ENCODE measurements around the gene SPTB. TPM values are rescaled to one million over a fixed set of nuclear protein-coding genes. Genes with fewer than 3 reads are reported as not detected.
A peak's percentile ranks its signal among the peaks of the same experiment; 100 is the strongest.
"Not testable (repeated sequence)": the region's sequence is repeated elsewhere in the genome, so short reads cannot be mapped to it uniquely, and the experiment has no call there.

Gene SPTB
- total RNA-seq, 1 experiment from 2014 or later: 1.4 TPM

DNA sequence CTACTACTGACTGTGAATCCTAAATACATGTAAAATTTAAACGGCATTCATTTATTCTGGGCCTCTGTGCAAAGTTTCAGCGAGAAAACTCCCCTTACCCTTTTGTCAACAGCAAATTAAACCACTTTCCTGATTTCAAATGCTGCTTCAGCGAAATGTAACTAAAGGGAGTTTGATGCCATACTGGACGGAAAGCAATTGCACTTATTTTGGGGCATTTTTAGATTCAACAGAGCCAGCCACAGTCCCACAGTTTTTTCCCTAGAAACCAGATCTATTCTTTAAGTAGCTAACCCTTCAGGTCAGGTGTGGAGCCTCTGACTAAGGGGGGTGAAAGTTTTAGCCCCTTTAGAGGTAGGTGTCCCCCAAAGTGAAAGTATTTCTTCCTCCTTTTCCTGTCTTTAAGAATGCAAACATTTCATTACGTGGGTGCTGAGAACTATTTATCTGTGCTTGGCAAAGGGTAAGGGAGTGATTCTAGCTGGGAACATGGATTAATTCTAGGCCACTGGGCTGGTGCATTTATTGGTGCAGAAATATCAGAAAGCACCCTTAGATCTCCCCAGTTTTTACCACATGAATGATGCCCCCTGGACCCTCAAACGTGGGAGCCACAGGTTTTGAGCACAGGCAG, 72.7 kb downstream of the SPTB start:
- no peak overlapping the region for H3K27ac ChIP-seq
- no peaks in the 10 kb centered on the region for H3K36me3 ChIP-seq
- no peaks in the 10 kb centered on the region for H3K27me3 ChIP-seq
- no peak for DNase-seq
- H3K4me1 ChIP-seq: no peaks in the 10 kb centered on the region
- no peak overlapping the region for H3K4me3 ChIP-seq
- H3K9me3 ChIP-seq (replicated peaks): no peaks in the 10 kb centered on the region

DNA sequence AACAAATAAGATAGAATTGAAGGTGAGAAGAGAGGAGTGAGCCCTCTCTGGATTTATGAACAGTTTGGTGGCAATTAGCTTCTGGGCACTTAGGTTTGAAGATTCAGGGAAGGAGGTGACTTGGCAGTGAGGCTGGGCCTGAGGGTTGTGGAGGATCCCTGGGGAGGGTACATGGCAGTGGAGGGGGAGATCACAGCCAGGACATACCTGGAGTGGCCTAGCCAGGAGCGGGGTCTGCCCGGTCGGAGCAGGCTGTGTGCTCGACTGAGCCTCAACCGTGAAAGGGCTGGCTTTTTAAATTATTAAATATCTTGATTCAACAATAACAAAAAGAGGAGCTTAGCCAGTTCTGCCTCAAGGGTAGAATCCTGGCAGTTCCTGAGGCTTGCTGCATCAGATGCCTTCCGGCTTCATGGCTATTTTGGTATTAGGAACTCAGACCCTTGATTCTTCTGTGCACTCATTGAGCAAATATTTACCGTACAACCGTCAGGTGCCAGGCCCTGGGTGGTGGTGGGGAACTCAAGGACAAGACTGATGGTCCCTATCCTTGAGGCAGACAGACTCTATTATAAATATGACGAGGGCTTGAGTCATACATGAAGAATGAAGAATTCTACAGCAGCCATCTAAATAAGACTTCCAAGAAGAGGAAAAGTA, 73.4 kb downstream of the SPTB start:
- Histone ChIP-seq H3K27ac (no peak overlapping the region), H3K27me3 (no peaks in the 10 kb centered on the region), H3K4me1 (no peaks in the 10 kb centered on the region), H3K4me3 (no peak overlapping the region), H3K36me3 (no peaks in the 10 kb centered on the region), H3K9me3 (replicated peaks) (no peaks in the 10 kb centered on the region)
- DNase-seq: no peak

- not testable (repeated sequence) for H3K4me1 ChIP-seq; H3K36me3 ChIP-seq; H3K27me3 ChIP-seq; H3K9me3 ChIP-seq (replicated peaks); H3K4me3 ChIP-seq; DNase-seq; H3K27ac ChIP-seq
Measured at GRCh38 chr14:64805646-64806045, 74.1 kb downstream of the SPTB start.

DNA sequence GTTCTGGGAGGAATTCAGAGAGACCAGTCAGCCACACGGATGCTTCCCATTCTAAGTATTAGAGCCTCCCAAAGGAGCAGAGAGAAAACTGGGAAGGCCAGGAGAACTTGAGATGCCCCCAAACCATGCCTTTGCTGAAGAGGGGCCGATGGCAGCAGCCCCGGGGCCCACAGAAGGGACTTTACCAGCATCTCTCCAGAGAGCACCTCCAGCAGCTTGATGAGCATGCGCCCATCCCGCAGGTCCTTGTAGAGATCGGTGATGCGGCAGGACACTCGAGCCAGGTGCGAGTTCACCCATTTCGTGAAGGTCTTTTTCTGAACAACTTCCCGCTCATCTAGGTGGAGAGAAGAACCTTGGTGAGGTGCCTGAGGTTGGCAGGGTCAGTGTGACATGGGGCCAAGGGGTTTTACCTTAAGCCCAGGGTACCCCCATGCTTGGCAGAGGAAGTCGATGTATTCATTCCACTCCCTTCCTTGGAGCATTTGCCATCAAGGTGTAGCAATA, 74.9 kb downstream of the SPTB start:
- Histone ChIP-seq H3K36me3 (no peaks in the 10 kb centered on the region), H3K27ac (no peak overlapping the region), H3K4me3 (no peak overlapping the region), H3K4me1 (no peaks in the 10 kb centered on the region), H3K27me3 (no peaks in the 10 kb centered on the region), H3K9me3 (replicated peaks) (no peaks in the 10 kb centered on the region)
- no peak for DNase-seq

DNA sequence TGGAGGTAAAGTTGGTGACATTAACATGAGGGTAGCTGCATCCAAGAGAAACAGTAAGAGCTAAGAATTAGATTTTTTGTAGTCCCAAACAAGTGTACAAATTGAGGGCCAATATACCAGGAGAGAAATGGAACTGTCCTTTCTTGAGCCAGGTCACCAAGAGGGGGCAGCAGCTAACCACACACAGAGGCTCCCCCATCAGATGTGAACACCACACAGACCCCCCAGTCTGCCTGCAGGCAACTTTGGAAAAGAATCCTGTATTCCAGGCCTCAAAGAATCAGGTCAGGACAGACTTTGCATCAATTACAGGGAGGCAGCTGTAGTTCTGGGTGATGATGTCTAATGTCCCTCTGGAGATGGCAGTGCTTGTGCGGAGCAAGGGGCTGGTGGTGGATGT, 77.9 kb downstream of the SPTB start:
- Histone ChIP-seq H3K27ac (no peak overlapping the region), H3K4me3 (no peak overlapping the region), H3K36me3 (no peaks in the 10 kb centered on the region), H3K4me1 (no peaks in the 10 kb centered on the region), H3K27me3 (no peaks in the 10 kb centered on the region), H3K9me3 (replicated peaks) (no peaks in the 10 kb centered on the region)
- DNase-seq: peak; percentile 22 to 52

DNA sequence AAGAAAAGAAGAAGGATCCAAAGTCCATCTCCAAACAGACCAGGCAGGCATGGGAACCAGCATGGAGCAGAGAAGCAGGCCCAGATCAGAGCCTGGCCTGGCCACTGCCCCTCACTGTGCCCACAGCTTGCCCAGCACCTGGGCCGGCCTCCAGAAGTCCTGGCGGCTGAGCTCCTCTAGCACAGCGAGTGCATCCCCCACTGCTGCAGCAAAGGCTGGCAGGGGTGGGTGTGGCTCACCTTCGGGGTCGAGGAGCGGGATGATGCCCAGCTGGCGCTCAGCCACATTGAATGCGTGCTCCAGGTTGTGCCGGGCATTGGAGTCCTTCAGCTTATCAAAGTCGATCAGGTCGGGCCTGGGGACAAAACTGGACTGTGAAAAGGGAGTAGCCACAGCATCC, 78.7 kb downstream of the SPTB start:
- no peak for DNase-seq
- Histone ChIP-seq H3K4me1 (no peaks in the 10 kb centered on the region), H3K9me3 (replicated peaks) (no peaks in the 10 kb centered on the region), H3K4me3 (no peak overlapping the region), H3K27ac (no peak overlapping the region), H3K27me3 (no peaks in the 10 kb centered on the region), H3K36me3 (no peaks in the 10 kb centered on the region)

GRCh38 chr14:64800000-64800399, 79.7 kb downstream of the SPTB start:
- Histone ChIP-seq H3K4me1 (no peaks in the 10 kb centered on the region), H3K4me3 (no peak overlapping the region), H3K9me3 (replicated peaks) (no peaks in the 10 kb centered on the region), H3K36me3 (no peaks in the 10 kb centered on the region), H3K27ac (no peak overlapping the region), H3K27me3 (no peaks in the 10 kb centered on the region)
- peak in 1 of 2 experiments; percentile 18 for DNase-seq

- H3K36me3 ChIP-seq: no peaks in the 10 kb centered on the region
- H3K4me3 ChIP-seq: no peak overlapping the region
- no peak for DNase-seq
- no peak overlapping the region for H3K27ac ChIP-seq
- H3K9me3 ChIP-seq (replicated peaks): no peaks in the 10 kb centered on the region
- no peaks in the 10 kb centered on the region for H3K4me1 ChIP-seq
- no peaks in the 10 kb centered on the region for H3K27me3 ChIP-seq
Measured at GRCh38 chr14:64799555-64799954, 80.2 kb downstream of the SPTB start.

DNA sequence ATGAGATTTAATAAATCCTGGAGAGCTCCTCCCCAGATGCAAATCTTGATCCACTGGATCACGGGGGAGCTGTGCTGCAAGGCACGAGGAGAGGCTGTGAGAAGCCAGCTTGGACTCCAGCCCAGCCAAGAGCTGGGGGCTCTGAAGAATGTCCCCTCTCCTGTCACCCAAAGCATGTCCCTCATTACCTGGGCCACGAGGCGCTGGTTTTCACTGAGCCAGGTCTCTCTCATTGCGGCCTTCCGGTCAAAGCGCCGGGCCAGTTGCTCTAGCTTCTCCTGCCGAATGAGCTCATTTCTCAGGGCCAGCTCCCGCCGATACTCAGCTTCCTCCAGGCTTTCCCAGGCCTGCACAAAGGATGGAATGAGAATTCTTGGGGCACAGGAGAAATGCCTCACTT, 83.3 kb downstream of the SPTB start:
- H3K36me3 ChIP-seq: no peaks in the 10 kb centered on the region
- no peak overlapping the region for H3K27ac ChIP-seq
- no peak overlapping the region for H3K4me3 ChIP-seq
- no peaks in the 10 kb centered on the region for H3K27me3 ChIP-seq
- H3K9me3 ChIP-seq (replicated peaks): no peaks in the 10 kb centered on the region
- H3K4me1 ChIP-seq: no peaks in the 10 kb centered on the region
- no peak for DNase-seq

DNA sequence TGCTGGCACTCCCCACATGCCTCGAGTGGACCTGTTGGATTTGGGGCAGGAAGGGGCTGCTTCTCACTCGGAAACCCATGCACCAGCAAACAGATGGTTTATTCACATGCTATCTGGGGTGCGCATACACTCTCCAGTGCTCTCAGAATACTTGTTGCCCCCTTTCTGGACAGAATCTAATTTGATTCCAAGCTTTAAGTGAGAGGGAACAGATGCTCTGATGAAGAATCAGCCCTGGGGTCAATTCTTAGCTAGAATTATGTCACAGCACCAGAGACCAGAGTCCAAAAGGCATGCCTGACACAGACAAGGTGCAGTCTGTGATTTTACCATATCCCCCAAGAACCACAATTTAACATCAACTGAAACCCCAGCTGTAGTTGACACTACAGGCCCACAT, 83.8 kb downstream of the SPTB start:
- H3K27ac ChIP-seq: no peak overlapping the region
- H3K9me3 ChIP-seq (replicated peaks): no peaks in the 10 kb centered on the region
- no peak overlapping the region for H3K4me3 ChIP-seq
- H3K27me3 ChIP-seq: no peaks in the 10 kb centered on the region
- DNase-seq: no peak
- H3K4me1 ChIP-seq: no peaks in the 10 kb centered on the region
- H3K36me3 ChIP-seq: no peaks in the 10 kb centered on the region

- no peak overlapping the region for H3K4me3 ChIP-seq
- H3K27me3 ChIP-seq: no peaks in the 10 kb centered on the region
- H3K4me1 ChIP-seq: no peaks in the 10 kb centered on the region
- H3K9me3 ChIP-seq (replicated peaks): no peaks in the 10 kb centered on the region
- no peak overlapping the region for H3K27ac ChIP-seq
- DNase-seq: no peak
- no peaks in the 10 kb centered on the region for H3K36me3 ChIP-seq
Measured at GRCh38 chr14:64795211-64795610, 84.5 kb downstream of the SPTB start.

- no peak for DNase-seq
Measured at GRCh38 chr14:64792871-64793560, 86.7 kb downstream of the SPTB start.

DNA sequence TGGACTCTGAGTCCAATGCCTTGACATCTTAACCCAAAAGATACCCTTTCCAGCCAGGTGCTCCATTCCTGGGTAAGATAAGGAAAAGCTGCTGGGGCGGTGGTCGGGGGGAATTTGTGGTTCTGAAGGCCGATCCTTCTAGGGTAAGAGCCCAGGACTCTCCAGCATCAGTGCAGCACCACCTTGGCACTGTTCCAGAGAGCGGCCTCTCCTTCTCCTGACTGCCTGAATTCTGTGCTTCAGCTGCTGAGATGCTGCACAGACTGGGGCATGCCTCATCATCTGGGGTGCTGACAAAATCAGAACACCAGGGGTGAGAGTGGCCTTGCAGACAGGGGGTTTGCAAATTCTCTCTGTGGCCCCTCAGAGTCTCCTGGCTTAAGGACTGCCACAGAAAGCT, 87.5 kb downstream of the SPTB start:
- H3K4me1 ChIP-seq: no peaks in the 10 kb centered on the region
- DNase-seq: peak in 1 of 2 experiments; percentile 13
- H3K36me3 ChIP-seq: no peaks in the 10 kb centered on the region

More at GRCh38 chr14:64792871-64793560, 86.7 kb downstream of the SPTB start:
- Histone ChIP-seq H3K27me3 (no peaks in the 10 kb centered on the region), H3K4me3 (no peak overlapping the region), H3K36me3 (no peaks in the 10 kb centered on the region), H3K4me1 (no peaks in the 10 kb centered on the region), H3K9me3 (replicated peaks) (no peaks in the 10 kb centered on the region), H3K27ac (no peak overlapping the region)

GRCh38 chr14:64790478-64790877, 89.2 kb downstream of the SPTB start:
- H3K27ac ChIP-seq: no peak overlapping the region
- H3K27me3 ChIP-seq: no peaks in the 10 kb centered on the region
- DNase-seq: no peak
- H3K36me3 ChIP-seq: no peaks in the 10 kb centered on the region
- H3K4me1 ChIP-seq: no peaks in the 10 kb centered on the region
- no peak overlapping the region for H3K4me3 ChIP-seq
- H3K9me3 ChIP-seq (replicated peaks): no peaks in the 10 kb centered on the region

More for the DNA sequence above, 87.5 kb downstream of the SPTB start:
- H3K9me3 ChIP-seq (replicated peaks): no peaks in the 10 kb centered on the region
- no peak overlapping the region for H3K4me3 ChIP-seq
- no peaks in the 10 kb centered on the region for H3K27me3 ChIP-seq
- H3K27ac ChIP-seq: no peak overlapping the region

DNA sequence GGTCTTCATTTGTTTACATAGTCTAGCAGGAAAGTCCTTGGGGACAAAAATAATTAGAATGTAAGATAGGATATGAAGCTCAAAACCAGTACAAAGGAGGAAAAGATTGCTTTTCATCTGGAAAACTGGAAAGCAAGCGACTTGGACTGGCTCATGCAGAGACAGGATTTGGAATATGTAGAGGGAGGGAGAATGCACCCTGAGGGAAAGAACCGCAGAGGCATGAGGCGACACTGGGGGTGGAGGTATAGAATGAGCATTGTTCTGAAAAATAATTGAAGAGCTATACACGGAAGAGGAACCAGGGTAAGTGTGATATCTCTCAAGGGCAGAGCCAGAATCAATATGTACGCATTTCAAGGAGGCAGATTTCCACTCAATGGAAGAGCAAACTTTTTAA, 90.0 kb downstream of the SPTB start:
- H3K9me3 ChIP-seq (replicated peaks): no peaks in the 10 kb centered on the region
- no peak overlapping the region for H3K4me3 ChIP-seq
- no peak for DNase-seq
- H3K4me1 ChIP-seq: no peaks in the 10 kb centered on the region
- H3K27me3 ChIP-seq: no peaks in the 10 kb centered on the region
- H3K27ac ChIP-seq: no peak overlapping the region
- no peaks in the 10 kb centered on the region for H3K36me3 ChIP-seq
